Adrenal gland (tissue), 5 donors: ENCODE measurements around the gene AGA.

Experiments used
- POLR2A ChIP-seq, 2 donors: fragments of 450-650 bp; IDR thresholded peaks; one replicate each; pipeline ENCODE4 v1.6.1; 2017; ENCODE audit warnings: antibody characterized with exemption in 2 of 2, mild to moderate bottlenecking in 2 of 2, moderate library complexity in 1 of 2
- TF ChIP-seq, protein P1 (sequence below), 6 experiments: fragments of 450-650 bp in 4 of 6; fragments of 200-600 bp in 2 of 6; sonication (generic) in 1 of 6; IDR thresholded peaks; 1 replicate in 5 of 6; 2 replicates in 1 of 6; pipeline versions ENCODE4 v1.5.1 to v1.8.0; 2016 to 2021; ENCODE audit warnings: antibody characterized with exemption in 6 of 6, mild to moderate bottlenecking in 2 of 6, moderate library complexity in 1 of 6
- donor health status: DM: no; HTN: no; CAD: no.

DNA sequence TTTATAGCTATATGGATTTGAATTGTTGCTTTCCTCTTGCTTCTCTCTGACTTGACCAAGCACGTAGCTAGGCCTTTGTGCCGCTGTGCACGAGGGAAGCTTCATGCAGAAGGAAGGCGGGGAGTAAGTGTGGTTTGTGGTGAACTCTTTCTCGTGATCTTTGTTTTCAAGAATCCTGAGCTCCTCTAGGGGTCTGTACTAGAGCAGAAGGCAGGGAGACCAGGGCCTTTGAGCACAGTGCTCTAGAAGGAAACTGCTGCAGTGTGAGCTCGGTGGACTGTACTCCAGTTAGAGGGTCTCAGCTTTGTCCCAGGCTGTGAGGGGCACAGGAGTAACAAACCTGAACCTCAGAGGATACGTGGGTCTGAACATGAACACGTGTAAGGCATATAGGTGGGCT lies 49.0 kb downstream of the AGA start:
- TF ChIP-seq POLR2A (IDR thresholded peaks at IDR 0.05): no peak
- TF ChIP-seq, protein P1, sequence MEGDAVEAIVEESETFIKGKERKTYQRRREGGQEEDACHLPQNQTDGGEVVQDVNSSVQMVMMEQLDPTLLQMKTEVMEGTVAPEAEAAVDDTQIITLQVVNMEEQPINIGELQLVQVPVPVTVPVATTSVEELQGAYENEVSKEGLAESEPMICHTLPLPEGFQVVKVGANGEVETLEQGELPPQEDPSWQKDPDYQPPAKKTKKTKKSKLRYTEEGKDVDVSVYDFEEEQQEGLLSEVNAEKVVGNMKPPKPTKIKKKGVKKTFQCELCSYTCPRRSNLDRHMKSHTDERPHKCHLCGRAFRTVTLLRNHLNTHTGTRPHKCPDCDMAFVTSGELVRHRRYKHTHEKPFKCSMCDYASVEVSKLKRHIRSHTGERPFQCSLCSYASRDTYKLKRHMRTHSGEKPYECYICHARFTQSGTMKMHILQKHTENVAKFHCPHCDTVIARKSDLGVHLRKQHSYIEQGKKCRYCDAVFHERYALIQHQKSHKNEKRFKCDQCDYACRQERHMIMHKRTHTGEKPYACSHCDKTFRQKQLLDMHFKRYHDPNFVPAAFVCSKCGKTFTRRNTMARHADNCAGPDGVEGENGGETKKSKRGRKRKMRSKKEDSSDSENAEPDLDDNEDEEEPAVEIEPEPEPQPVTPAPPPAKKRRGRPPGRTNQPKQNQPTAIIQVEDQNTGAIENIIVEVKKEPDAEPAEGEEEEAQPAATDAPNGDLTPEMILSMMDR (IDR thresholded peaks at IDR 0.05): no peak
